ENCODE results near the gene DCDC2. TPM values are rescaled to one million over a fixed set of nuclear protein-coding genes. Genes with fewer than 3 reads are reported as not detected.

The DCDC2 gene
- total RNA-seq, 1 experiment from 2014 or later, result 191 TPM

DNA sequence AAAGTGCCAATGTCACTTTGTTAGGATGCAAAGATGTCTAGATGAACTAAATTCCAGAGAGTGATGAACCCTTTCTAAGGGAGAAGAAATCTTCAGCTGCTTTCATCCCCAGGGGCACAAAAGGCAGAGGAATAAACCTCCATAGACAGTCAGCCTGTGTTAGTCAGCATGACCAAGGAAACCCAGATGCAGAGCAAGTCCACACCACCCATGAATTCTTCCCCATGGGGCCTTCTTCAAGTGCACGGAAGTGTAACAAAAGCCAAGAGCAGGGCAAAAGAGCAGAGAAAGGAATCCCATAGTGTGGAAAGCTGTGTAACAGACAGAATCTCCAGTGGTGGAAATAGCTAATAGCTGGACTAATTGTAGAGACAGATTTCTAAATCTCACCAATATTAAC lies 50.0 kb downstream of the DCDC2 start:
- intact Hi-C loops (cut with micrococcal nuclease; ENCODE audit: unreplicated experiment), result no loop called here
- ChIA-PET CTCF (interaction anchor here (0.6 kb wide), 1 partner anchor 52 kb away, joined by 3 read pairs; no protein-coding TSS in a partner anchor), POLR2A (no interaction called here)
- Mint-ChIP-seq H3K27me3 (ENCODE audit: insufficient read depth, unreplicated experiment) (no peaks in the 10 kb centered on the region), H3K4me1 (ENCODE audit: low read depth, unreplicated experiment) (peaks cover 39% of the 10 kb centered on the region), H3K36me3 (ENCODE audit: insufficient read depth, unreplicated experiment) (peaks cover 58% of the 10 kb centered on the region), H3K4me3 (ENCODE audit: unreplicated experiment) (peak overlapping the region; percentile 25), H3K9me3 (ENCODE audit: unreplicated experiment) (peaks cover 20% of the 10 kb centered on the region), H3K27ac (ENCODE audit: unreplicated experiment) (peak overlapping the region; percentile 72)
- Histone ChIP-seq H3K27me3 (replicated peaks; ENCODE audit: control insufficient read depth, insufficient read depth, low read length) (no peaks in the 10 kb centered on the region), H3K4me3 (ENCODE audit: low read depth, low read length) (no peak overlapping the region), H3K4me1 (peaks cover 17% of the 10 kb centered on the region), H3K9me3 (peaks cover 19% of the 10 kb centered on the region), H3K36me3 (ENCODE audit: control insufficient read depth, insufficient read depth, low read length) (no peaks in the 10 kb centered on the region)
- TF ChIP-seq, protein P1, sequence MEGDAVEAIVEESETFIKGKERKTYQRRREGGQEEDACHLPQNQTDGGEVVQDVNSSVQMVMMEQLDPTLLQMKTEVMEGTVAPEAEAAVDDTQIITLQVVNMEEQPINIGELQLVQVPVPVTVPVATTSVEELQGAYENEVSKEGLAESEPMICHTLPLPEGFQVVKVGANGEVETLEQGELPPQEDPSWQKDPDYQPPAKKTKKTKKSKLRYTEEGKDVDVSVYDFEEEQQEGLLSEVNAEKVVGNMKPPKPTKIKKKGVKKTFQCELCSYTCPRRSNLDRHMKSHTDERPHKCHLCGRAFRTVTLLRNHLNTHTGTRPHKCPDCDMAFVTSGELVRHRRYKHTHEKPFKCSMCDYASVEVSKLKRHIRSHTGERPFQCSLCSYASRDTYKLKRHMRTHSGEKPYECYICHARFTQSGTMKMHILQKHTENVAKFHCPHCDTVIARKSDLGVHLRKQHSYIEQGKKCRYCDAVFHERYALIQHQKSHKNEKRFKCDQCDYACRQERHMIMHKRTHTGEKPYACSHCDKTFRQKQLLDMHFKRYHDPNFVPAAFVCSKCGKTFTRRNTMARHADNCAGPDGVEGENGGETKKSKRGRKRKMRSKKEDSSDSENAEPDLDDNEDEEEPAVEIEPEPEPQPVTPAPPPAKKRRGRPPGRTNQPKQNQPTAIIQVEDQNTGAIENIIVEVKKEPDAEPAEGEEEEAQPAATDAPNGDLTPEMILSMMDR (IDR thresholded peaks at IDR 0.05; ENCODE audit: insufficient read depth in 1 of 2, low read depth in 1 of 2, low read length in 1 of 2, severe bottlenecking in 1 of 2, unreplicated experiment in 1 of 2), result no peak
- BruUV-seq (replicated peaks), result no TSS peak
- no peak for DNase-seq

DNA sequence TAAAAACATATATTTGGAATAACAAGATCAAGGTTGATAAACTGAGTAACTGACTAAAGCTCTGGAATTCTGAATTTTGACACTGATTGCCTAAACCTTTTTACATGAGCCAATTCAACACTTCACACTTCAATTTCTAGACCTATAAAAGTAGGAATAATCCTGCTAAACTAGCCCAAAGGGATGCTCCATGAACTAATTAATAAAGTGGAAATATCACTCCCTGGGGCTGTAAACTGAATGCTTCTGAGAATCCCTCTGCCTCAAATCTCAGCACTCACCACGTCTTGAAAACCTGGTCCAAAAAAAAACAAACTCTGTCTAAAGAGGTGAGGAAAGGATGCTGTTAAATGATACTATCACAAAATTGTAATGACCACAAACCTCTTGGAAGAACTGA lies 50.9 kb downstream of the DCDC2 start:
- H3K27me3 Mint-ChIP-seq (ENCODE audit: insufficient read depth, unreplicated experiment), result no peaks in the 10 kb centered on the region
- peaks cover 10% of the 10 kb centered on the region for H3K9me3 ChIP-seq
- H3K4me3 Mint-ChIP-seq (ENCODE audit: unreplicated experiment), result no peak overlapping the region
- H3K4me3 ChIP-seq (ENCODE audit: low read depth, low read length), result no peak overlapping the region
- TF ChIP-seq, protein P1 (IDR thresholded peaks at IDR 0.05; ENCODE audit: insufficient read depth in 1 of 2, low read depth in 1 of 2, low read length in 1 of 2, severe bottlenecking in 1 of 2, unreplicated experiment in 1 of 2), result no peak
- no TSS peak for BruUV-seq (replicated peaks)
- H3K4me1 Mint-ChIP-seq (ENCODE audit: low read depth, unreplicated experiment), result peaks cover 40% of the 10 kb centered on the region
- H3K36me3 Mint-ChIP-seq (ENCODE audit: insufficient read depth, unreplicated experiment), result peaks cover 62% of the 10 kb centered on the region
- H3K36me3 ChIP-seq (ENCODE audit: control insufficient read depth, insufficient read depth, low read length), result no peaks in the 10 kb centered on the region
- POLR2A ChIA-PET, result no interaction called here
- no peak for DNase-seq
- no peak overlapping the region for H3K27ac Mint-ChIP-seq (ENCODE audit: unreplicated experiment)
- H3K4me1 ChIP-seq, result peaks cover 13% of the 10 kb centered on the region
- CTCF ChIA-PET, result no interaction called here
- H3K27me3 ChIP-seq (replicated peaks; ENCODE audit: control insufficient read depth, insufficient read depth, low read length), result no peaks in the 10 kb centered on the region
- intact Hi-C loops (cut with micrococcal nuclease; ENCODE audit: unreplicated experiment), result no loop called here
- H3K9me3 Mint-ChIP-seq (ENCODE audit: unreplicated experiment), result peaks cover 16% of the 10 kb centered on the region

DNA sequence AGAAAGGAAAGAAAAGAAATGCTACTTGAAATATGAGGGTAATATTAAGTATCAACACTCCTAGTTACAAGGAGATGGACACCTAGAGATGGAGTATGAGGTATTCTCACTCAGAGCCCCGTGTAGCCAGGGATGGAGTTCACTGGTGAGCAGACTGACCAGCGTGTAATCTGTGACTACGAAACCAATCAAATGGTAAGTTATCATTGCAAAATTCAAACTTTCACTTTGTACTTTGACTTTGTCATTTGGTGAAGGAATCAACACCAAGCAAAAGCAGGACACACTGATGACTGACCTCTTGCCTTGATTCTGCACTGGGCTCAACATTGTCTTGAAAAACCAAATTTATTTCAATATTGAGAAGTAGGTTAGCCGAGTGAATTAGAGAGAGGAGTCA lies 51.8 kb downstream of the DCDC2 start:
- H3K4me3 Mint-ChIP-seq (ENCODE audit: unreplicated experiment), result no peak overlapping the region
- H3K9me3 ChIP-seq, result peaks cover 1% of the 10 kb centered on the region; the same call in 1 of the 2 replicates
- BruUV-seq (replicated peaks), result no TSS peak
- no peaks in the 10 kb centered on the region for H3K27me3 Mint-ChIP-seq (ENCODE audit: insufficient read depth, unreplicated experiment)
- CTCF ChIA-PET, result no interaction called here
- POLR2A ChIA-PET, result no interaction called here
- TF ChIP-seq, protein P1 (IDR thresholded peaks at IDR 0.05; ENCODE audit: insufficient read depth in 1 of 2, low read depth in 1 of 2, low read length in 1 of 2, severe bottlenecking in 1 of 2, unreplicated experiment in 1 of 2), result no peak
- H3K4me1 ChIP-seq, result peaks cover 13% of the 10 kb centered on the region
- H3K9me3 Mint-ChIP-seq (ENCODE audit: unreplicated experiment), result peaks cover 8% of the 10 kb centered on the region
- intact Hi-C loops (cut with micrococcal nuclease; ENCODE audit: unreplicated experiment), result no loop called here
- no peak for DNase-seq
- H3K27ac Mint-ChIP-seq (ENCODE audit: unreplicated experiment), result no peak overlapping the region
- peaks cover 35% of the 10 kb centered on the region for H3K4me1 Mint-ChIP-seq (ENCODE audit: low read depth, unreplicated experiment)
- H3K4me3 ChIP-seq (ENCODE audit: low read depth, low read length), result no peak overlapping the region
- H3K27me3 ChIP-seq (replicated peaks; ENCODE audit: control insufficient read depth, insufficient read depth, low read length), result no peaks in the 10 kb centered on the region
- H3K36me3 Mint-ChIP-seq (ENCODE audit: insufficient read depth, unreplicated experiment), result peaks cover 62% of the 10 kb centered on the region
- no peaks in the 10 kb centered on the region for H3K36me3 ChIP-seq (ENCODE audit: control insufficient read depth, insufficient read depth, low read length)

All from Caco-2 (cell line).